Right atrium auricular region (tissue), 2 donors: ENCODE data around the gene KCNC4. TPM values are rescaled to one million over a fixed set of nuclear protein-coding genes. Genes with fewer than 3 reads are reported as not detected.

Source experiments
- DNase-seq: peaks from one replicate; pipeline ENCODE4 v3.0.0-alpha.2; 2019; ENCODE audit warnings: low spot score
- H3K27ac ChIP-seq, 2 donors: fragments of 200-600 bp; sonication (generic); 1 replicate in 1 of 2; 2 replicates in 1 of 2; pipeline ENCODE4 v1.5.1; 2016 to 2019
- H3K27me3 ChIP-seq, 2 donors: fragments of 200-600 bp; sonication (generic); one replicate each; pipeline versions ENCODE4 v1.5.1 to v1.6.0; 2017 to 2019
- H3K36me3 ChIP-seq: fragments of 200-600 bp; sonication (generic); one replicate; pipeline ENCODE4 v1.5.1; 2016
- H3K4me1 ChIP-seq, 2 donors: fragments of 200-600 bp; sonication (generic); one replicate each; pipeline versions ENCODE4 v1.5.1 to v1.6.0; 2017 to 2019
- H3K4me3 ChIP-seq, 2 donors: fragments of 200-600 bp; sonication (generic); 1 replicate in 1 of 2; 2 replicates in 1 of 2; pipeline ENCODE4 v1.5.1; 2017 to 2019; ENCODE audit warnings: mild to moderate bottlenecking in 1 of 2, moderate library complexity in 1 of 2
- H3K9me3 ChIP-seq, 2 donors: fragments of 200-600 bp; sonication (generic); one replicate each; pipeline ENCODE4 v1.5.1; 2019
- total RNA-seq, 2 donors: library from RNA; depleted of rRNA; stranded (reverse); fragments of >200 nt; gene quantifications; one replicate each; pipeline ENCODE4 v1.1.0, GENCODE V29; 2016
- TF ChIP-seq, protein P1 (sequence below), 2 donors: fragments of 200-600 bp; sonication (generic); IDR thresholded peaks; one replicate each; pipeline ENCODE4 v1.5.1; 2019; ENCODE audit warnings: antibody characterized with exemption in 2 of 2

KCNC4 gene
- total RNA-seq, 2 donors from 2014 or later, result 4.2 to 9.1 TPM

DNA sequence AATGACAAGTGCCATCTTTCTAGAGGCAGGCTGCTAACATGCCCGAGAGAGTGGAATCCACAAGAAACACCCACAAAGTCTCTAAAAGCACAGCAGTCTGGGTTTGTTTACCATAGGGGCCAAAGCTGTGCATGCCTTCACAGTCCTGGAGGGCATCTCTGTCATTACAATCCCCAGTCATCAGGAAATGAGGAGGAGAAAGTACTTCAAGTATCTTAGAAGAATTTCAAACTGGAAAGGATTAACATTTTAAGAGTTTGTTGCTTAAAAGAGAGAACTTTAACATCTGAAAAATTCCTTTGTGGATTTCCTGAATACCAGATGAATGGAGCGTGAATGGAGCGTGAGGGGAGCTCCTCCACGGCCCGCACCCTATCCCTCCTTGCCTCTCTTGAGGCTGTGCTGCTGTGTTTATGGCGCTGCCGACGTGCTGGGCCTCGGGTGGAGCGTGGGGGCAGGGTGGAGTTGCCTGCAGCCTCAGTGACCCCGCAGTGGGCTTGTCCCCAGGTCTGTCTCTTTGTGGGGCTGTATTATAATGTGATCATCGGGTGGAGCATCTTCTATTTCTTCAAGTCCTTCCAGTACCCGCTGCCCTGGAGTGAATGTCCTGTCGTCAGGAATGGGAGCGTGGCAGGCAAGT lies 36.5 kb upstream of the KCNC4 start:
- TF ChIP-seq, protein P1, sequence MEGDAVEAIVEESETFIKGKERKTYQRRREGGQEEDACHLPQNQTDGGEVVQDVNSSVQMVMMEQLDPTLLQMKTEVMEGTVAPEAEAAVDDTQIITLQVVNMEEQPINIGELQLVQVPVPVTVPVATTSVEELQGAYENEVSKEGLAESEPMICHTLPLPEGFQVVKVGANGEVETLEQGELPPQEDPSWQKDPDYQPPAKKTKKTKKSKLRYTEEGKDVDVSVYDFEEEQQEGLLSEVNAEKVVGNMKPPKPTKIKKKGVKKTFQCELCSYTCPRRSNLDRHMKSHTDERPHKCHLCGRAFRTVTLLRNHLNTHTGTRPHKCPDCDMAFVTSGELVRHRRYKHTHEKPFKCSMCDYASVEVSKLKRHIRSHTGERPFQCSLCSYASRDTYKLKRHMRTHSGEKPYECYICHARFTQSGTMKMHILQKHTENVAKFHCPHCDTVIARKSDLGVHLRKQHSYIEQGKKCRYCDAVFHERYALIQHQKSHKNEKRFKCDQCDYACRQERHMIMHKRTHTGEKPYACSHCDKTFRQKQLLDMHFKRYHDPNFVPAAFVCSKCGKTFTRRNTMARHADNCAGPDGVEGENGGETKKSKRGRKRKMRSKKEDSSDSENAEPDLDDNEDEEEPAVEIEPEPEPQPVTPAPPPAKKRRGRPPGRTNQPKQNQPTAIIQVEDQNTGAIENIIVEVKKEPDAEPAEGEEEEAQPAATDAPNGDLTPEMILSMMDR (IDR thresholded peaks at IDR 0.05), result no peak
- Histone ChIP-seq H3K9me3 (no peaks in the 10 kb centered on the region), H3K4me3 (no peak overlapping the region), H3K27ac (no peak overlapping the region), H3K27me3 (no peaks in the 10 kb centered on the region), H3K4me1 (peaks cover 0 to 8% of the 10 kb centered on the region in 2 donors), H3K36me3 (no peaks in the 10 kb centered on the region)
- no peak for DNase-seq

DNA sequence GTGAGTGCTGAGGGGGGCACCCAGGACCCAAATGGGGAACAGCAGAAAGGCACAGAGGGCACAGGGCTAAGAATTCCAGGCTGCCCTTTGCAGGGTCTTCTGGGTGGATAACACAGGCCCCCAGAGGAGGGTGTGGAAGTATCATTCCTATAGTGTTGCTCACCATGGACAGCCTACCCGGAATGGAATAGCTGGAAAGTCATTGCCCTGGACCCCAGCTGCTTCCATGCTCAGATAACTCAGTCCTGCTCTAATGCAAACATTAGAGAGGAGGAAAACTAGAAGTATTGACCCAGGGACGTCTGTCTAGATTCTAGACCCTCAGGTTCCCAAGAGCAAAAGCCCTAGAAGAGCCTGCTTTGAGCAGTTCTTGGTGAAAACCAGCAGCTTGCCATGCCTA lies 35.2 kb upstream of the KCNC4 start:
- no peaks in the 10 kb centered on the region for H3K36me3 ChIP-seq
- H3K27ac ChIP-seq, result no peak overlapping the region
- peaks cover 0 to 8% of the 10 kb centered on the region in 2 donors for H3K4me1 ChIP-seq
- H3K9me3 ChIP-seq, result no peaks in the 10 kb centered on the region
- no peak for DNase-seq
- no peak overlapping the region for H3K4me3 ChIP-seq
- H3K27me3 ChIP-seq, result no peaks in the 10 kb centered on the region
- TF ChIP-seq, protein P1 (IDR thresholded peaks at IDR 0.05), result no peak

DNA sequence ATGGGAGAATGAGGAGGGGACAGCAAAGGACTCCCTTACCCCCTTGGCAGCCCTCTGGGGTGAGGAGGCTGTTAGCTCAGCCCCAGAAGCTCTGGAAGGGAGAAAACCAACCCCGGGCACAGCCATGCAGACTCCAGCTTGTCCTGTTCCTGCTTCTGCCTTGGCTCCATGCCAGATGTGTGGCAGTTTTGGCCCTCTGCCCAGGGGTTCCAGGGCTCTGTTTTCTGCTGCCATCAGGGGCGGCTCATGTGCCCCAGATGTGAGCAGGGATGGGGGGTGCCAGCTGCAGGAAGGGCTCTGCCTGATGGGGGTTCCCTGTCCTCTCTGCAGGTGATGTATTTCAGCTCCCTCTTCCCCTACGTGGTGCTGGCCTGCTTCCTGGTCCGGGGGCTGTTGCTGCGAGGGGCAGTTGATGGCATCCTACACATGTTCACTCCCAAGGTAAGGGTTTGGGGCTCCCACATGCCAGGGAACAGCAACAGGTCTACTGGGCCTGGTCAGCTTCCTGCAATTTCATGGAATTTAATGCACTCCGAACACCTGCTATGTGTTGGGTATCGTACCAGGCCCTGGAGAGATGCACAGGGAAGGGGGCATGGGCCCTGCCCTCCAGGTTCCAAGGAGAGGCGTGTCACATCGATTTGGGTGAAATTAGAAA lies 33.7 kb upstream of the KCNC4 start:
- H3K4me1 ChIP-seq, result peaks cover 0 to 8% of the 10 kb centered on the region in 2 donors
- H3K9me3 ChIP-seq, result no peaks in the 10 kb centered on the region
- no peaks in the 10 kb centered on the region for H3K27me3 ChIP-seq
- DNase-seq, result no peak
- H3K27ac ChIP-seq, result no peak overlapping the region
- H3K4me3 ChIP-seq, result no peak overlapping the region
- H3K36me3 ChIP-seq, result no peaks in the 10 kb centered on the region
- TF ChIP-seq, protein P1 (IDR thresholded peaks at IDR 0.05), result no peak

DNA sequence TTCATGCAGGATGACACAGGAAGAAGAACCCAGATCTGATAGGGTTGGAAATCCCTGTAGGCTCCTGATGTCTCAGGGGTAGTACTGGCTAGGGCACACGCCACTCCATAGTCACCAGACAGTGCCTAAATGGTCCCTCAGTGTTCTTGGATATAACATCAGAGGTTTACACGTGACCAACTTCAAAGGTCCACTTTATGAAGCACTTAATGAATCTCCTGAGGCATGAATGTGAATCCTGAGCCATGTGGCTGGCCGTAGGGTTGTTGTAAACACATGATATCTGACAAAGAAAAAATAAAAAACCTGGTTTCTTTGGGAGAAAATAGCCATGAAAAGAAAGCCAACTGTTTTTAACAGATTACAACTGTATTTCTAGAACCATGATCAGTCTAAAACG lies 32.3 kb upstream of the KCNC4 start:
- no peaks in the 10 kb centered on the region for H3K9me3 ChIP-seq
- H3K27ac ChIP-seq, result no peak overlapping the region
- DNase-seq, result no peak
- H3K4me1 ChIP-seq, result peaks cover 0 to 8% of the 10 kb centered on the region in 2 donors
- H3K27me3 ChIP-seq, result no peaks in the 10 kb centered on the region
- TF ChIP-seq, protein P1 (IDR thresholded peaks at IDR 0.05), result no peak
- no peaks in the 10 kb centered on the region for H3K36me3 ChIP-seq
- no peak overlapping the region for H3K4me3 ChIP-seq

DNA sequence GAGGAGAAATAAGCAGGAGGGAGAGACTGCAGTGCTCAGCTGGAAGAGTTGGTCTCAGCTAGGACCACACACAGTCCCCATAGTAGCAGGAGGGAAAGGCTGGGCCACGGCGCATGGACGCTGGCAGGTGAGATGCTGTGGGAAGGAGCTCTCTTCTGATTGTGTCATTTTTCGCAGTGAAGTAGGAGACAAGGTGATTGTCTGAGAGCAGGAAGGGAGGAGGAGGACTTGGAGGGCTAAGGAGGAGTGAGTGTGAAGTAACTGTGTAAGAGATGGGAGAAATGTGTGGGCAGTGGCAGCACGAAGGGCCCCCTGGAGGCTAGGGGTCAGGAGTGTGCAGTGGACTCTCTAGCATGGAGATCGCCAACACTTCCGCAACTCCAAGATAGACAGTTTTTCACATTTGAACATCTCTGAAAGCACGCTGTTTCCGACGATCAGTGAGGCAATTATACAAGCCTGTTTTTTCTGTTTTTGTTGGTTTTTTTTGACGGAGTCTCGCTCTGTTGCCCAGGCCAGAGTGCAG lies 26.4 kb upstream of the KCNC4 start:
- no peak for DNase-seq
- TF ChIP-seq, protein P1 (IDR thresholded peaks at IDR 0.05), result no peak
- Histone ChIP-seq H3K4me1 (peaks cover 0 to 23% of the 10 kb centered on the region in 2 donors), H3K9me3 (no peaks in the 10 kb centered on the region), H3K36me3 (no peaks in the 10 kb centered on the region), H3K27me3 (no peaks in the 10 kb centered on the region), H3K27ac (no peak overlapping the region), H3K4me3 (no peak overlapping the region)
